DMS153 treated with DMSO at 0.1 percent for 48 hours (cell line): ENCODE measurements around the gene RBFA.

Experiments used
- DNase-seq: peaks from one replicate; lab custom pipeline; 2025; ENCODE audit not compliant: unreplicated experiment; lab: John Stamatoyannopoulos, UW

RBFA gene

DNA sequence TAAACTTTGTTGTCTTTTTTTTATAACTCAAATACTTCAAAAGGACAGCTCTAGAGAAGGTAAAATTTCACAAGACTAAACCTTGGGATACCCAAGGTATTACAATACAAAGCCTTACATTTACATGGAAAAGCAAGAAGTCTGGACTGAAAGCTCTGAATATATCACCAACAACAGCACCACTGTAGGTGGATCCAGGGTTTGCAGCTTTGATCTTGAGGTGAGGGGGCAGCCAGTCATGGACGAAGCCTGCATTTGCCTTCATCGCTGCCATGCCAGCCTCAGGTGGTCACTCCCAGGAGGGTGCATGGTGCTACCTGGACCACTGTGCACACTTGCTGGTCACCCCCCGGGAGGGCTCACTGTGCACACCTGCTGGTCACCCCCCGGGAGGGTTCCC lies 36.6 kb downstream of the RBFA start:
- no peak for DNase-seq

DNA sequence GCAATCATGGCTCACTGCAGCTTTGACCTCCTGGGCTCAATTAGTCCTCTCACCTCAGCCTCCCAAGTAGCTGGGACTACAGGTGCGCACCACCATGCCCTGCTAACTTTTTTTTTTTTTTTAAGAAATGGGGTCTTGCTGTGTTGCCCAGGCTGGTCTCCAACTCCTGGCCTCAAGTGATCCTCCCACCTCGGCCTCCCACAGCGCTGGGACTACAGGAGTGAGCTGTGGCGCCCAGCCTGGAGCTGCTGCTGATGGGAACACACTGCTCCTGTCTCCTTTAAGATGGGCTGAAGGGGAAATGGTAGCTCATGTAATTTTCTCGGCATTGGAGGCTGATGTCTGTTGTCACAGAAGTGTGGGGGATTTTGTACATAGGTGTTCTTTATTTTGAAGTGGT lies 39.9 kb downstream of the RBFA start:
- DNase-seq = no peak

DNA sequence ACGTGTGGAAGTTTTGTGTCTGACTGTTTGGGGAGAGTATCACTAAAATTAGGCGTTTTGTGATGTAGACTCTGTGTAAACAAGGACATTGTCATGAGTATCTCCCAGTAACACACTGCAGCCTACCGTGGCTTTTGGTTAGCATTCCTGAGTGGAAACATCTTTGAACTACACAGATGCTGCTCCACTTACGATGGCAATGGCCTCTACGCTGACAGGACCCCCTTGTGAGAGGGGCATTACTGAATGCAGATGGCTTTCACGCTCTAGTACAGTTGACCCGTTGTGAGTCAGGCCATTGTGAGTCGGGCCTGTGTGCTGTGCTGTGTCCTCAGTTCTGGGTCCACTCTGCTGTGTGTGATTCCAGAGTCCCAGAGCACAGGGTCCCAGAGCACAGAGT lies 40.5 kb downstream of the RBFA start:
- no peak for DNase-seq

DNA sequence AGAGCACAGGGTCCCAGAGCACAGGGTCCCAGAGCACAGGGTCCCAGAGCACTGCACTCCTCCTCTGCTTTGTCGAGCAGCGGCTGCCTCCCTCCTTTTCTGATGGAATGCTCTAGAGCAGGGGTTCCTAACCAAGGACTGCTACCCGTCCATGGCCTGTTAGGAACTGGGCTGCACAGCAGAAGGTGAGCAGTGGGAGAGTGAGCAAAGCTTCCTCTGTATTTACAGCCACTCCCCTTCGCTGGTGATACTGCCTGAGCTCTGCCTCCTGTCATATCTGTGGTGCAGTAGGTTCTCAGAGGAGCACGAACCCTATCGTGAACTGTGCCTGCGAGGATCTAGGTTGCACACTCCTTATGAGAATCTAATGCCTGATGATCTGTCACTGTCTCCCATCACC lies 41.7 kb downstream of the RBFA start:
- DNase-seq = no peak

DNA sequence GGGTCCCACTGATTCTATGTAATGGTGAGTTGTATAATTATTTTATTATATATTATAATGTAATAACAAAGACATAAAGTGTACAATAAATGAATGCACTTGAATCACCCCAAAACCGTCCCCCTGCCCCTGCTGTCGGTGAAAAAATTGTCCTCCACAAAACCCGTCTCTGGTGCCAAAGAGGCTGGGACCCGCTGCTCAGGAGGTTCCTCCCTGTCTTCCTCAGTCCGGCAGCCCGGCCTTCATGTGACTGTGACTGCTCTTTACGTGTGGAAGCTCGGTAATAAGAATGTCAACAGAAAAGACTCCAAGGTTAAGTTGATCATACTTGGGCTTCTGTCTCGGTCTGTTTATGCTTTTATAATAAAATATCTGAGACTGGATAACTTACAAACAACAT lies 42.1 kb downstream of the RBFA start:
- no peak for DNase-seq

DNA sequence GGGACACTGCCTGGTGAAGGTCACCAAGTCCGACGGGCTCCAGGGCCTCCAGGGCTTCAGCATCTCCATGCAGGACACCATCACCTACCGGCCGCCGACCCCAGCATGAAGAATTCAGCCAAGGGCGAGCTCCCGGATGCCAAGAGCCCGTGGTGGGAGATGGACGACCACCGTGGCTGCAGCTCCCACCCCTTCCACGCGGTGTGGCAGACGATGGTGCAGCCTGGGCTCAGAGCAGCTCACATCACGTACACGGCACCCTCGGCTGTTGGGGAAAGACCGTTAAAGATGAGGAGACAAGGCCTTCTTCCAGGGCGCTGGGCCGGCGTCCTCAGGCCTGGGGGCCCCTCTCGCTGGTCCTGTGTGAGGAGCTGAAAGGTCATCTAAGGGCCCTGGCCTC lies 43.6 kb downstream of the RBFA start:
- DNase-seq = no peak
